Fibroblast of lung (primary cell): ENCODE results near the gene TOX2. TPM values are rescaled to one million over a fixed set of nuclear protein-coding genes. Genes with fewer than 3 reads are reported as not detected.

Experiments used
- DNase-seq, 2 donors: peaks; one replicate each; pipeline versions ENCODE4 v3.0.0 to v3.0.0-alpha.2; 2010; ENCODE audit warnings: low read depth in 2 of 2
- H2AFZ ChIP-seq: 2 replicates; pipeline ENCODE4 v1.5.1; 2012; ENCODE audit warnings: low read length, control low read depth, inconsistent platforms
- H3K27ac ChIP-seq: 2 replicates; pipeline ENCODE4 v1.5.1; 2011; ENCODE audit warnings: low read length, control low read depth; ENCODE audit not compliant: insufficient read depth
- H3K27me3 ChIP-seq: 2 replicates; pipeline ENCODE4 v1.5.1; 2011; ENCODE audit warnings: mild to moderate bottlenecking, low read length; ENCODE audit not compliant: control insufficient read depth, insufficient read depth
- H3K36me3 ChIP-seq: 2 replicates; pipeline ENCODE4 v1.5.1; 2011; ENCODE audit warnings: low read length; ENCODE audit not compliant: control insufficient read depth, insufficient read depth
- H3K4me1 ChIP-seq: 2 replicates; pipeline ENCODE4 v1.5.1; 2011; ENCODE audit warnings: low read length; ENCODE audit not compliant: control insufficient read depth, insufficient read depth; ENCODE audit errors: extremely low read depth
- H3K4me2 ChIP-seq: 2 replicates; pipeline ENCODE4 v1.5.1; 2011; ENCODE audit warnings: low read length, control low read depth; ENCODE audit not compliant: insufficient read depth; ENCODE audit errors: extremely low read depth
- H3K4me3 ChIP-seq, 4 experiments: fragments of 200-600 bp in 1 of 4; sonication (generic) in 1 of 4; replicated peaks in 1 of 4; 2 replicates each; pipeline ENCODE4 v1.5.1; 2011 to 2016; ENCODE audit warnings: low read length in 4 of 4, low read depth in 3 of 4, mild to moderate bottlenecking in 3 of 4, control low read depth in 2 of 4, inconsistent platforms in 1 of 4, mixed read lengths in 1 of 4; ENCODE audit not compliant: insufficient read depth in 1 of 4; ENCODE audit errors: control extremely low read depth in 1 of 4
- H3K79me2 ChIP-seq: 2 replicates; pipeline ENCODE4 v1.5.1; 2012; ENCODE audit warnings: mild to moderate bottlenecking, low read length, inconsistent platforms; ENCODE audit not compliant: control insufficient read depth, insufficient read depth
- H3K9ac ChIP-seq: 2 replicates; pipeline ENCODE4 v1.5.1; 2011; ENCODE audit warnings: mild to moderate bottlenecking, low read length, control low read depth; ENCODE audit not compliant: insufficient read depth
- H3K9me3 ChIP-seq: 2 replicates; pipeline ENCODE4 v1.5.1; 2012; ENCODE audit warnings: low read depth, low read length; ENCODE audit not compliant: control insufficient read depth, insufficient read depth
- H4K20me1 ChIP-seq: 2 replicates; pipeline ENCODE4 v1.5.1; 2011; ENCODE audit warnings: low read length; ENCODE audit not compliant: control insufficient read depth, insufficient read depth; ENCODE audit errors: extremely low read depth
- EZH2 ChIP-seq: IDR thresholded peaks from 2 replicates; pipeline ENCODE4 v1.5.1; 2012; ENCODE audit warnings: low read length, control low read depth, mild to moderate bottlenecking; ENCODE audit errors: missing control alignments
- polyA plus RNA-seq, 2 donors: library from polyadenylated mRNA; depleted of rRNA in 1 of 2; stranded (reverse) in 1 of 2; unstranded in 1 of 2; fragments of >200 nt; gene quantifications; 2 replicates each; pipeline ENCODE4 v1.2.1, GENCODE V29; 2011 to 2012; ENCODE audit warnings: missing spikeins in 1 of 2
- total RNA-seq: library from RNA; depleted of rRNA; stranded (reverse); fragments of >200 nt; gene quantifications from 2 replicates; pipeline ENCODE4 v1.2.1, GENCODE V29; 2014
- TF ChIP-seq, protein P1 (sequence below), 2 donors: IDR thresholded peaks in 1 of 2; conservative IDR thresholded peaks in 1 of 2; 1 replicate in 1 of 2; 2 replicates in 1 of 2; pipeline ENCODE4 v1.5.1; 2011 to 2012; ENCODE audit warnings: low read length in 2 of 2, control low read depth in 1 of 2, inconsistent platforms in 1 of 2, low read depth in 1 of 2, mild to moderate bottlenecking in 1 of 2

The TOX2 gene
- total and polyA plus RNA-seq, 2 donors (not counting 1 experiment from before 2014, with no cell fraction given): 5.9 to 9.6 TPM

DNA sequence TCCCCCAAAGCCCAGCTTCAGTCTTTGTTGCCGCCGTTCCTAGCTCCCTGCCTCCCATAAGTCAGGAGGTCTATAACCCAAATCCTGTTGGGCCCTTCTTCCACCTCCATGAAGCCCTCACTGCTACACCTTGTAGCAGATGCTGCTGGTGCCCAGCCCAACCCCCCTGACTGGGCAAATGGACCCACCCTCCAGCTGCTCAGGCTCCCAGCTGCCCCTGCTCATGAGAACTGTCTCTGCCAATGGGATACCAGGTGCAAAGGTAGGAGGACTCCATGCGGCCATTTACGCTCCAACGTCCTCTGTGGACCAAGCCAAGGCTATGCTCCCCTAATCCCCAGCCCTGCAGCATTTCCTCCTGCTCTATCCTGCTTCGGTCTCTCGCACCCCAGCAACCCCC is 200.5 kb downstream of the TOX2 start:
- Histone ChIP-seq H3K4me1 (no peaks in the 10 kb centered on the region), H3K36me3 (no peaks in the 10 kb centered on the region), H4K20me1 (no peaks in the 10 kb centered on the region), H3K4me2 (no peak overlapping the region), H3K9me3 (no peaks in the 10 kb centered on the region), H3K27ac (no peak overlapping the region), H2AFZ (no peak overlapping the region), H3K79me2 (no peaks in the 10 kb centered on the region), H3K27me3 (no peaks in the 10 kb centered on the region), H3K9ac (no peak overlapping the region), H3K4me3 (no peak overlapping the region)
- no peak for DNase-seq
- TF ChIP-seq EZH2: no peak
- TF ChIP-seq, protein P1, sequence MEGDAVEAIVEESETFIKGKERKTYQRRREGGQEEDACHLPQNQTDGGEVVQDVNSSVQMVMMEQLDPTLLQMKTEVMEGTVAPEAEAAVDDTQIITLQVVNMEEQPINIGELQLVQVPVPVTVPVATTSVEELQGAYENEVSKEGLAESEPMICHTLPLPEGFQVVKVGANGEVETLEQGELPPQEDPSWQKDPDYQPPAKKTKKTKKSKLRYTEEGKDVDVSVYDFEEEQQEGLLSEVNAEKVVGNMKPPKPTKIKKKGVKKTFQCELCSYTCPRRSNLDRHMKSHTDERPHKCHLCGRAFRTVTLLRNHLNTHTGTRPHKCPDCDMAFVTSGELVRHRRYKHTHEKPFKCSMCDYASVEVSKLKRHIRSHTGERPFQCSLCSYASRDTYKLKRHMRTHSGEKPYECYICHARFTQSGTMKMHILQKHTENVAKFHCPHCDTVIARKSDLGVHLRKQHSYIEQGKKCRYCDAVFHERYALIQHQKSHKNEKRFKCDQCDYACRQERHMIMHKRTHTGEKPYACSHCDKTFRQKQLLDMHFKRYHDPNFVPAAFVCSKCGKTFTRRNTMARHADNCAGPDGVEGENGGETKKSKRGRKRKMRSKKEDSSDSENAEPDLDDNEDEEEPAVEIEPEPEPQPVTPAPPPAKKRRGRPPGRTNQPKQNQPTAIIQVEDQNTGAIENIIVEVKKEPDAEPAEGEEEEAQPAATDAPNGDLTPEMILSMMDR (conservative IDR thresholded peaks at IDR 0.05 in 1 of 2, IDR thresholded peaks at IDR 0.05 in 1 of 2; ENCODE audit: low read depth in 1 of 2, low read length in 2 of 2): no peak

DNA sequence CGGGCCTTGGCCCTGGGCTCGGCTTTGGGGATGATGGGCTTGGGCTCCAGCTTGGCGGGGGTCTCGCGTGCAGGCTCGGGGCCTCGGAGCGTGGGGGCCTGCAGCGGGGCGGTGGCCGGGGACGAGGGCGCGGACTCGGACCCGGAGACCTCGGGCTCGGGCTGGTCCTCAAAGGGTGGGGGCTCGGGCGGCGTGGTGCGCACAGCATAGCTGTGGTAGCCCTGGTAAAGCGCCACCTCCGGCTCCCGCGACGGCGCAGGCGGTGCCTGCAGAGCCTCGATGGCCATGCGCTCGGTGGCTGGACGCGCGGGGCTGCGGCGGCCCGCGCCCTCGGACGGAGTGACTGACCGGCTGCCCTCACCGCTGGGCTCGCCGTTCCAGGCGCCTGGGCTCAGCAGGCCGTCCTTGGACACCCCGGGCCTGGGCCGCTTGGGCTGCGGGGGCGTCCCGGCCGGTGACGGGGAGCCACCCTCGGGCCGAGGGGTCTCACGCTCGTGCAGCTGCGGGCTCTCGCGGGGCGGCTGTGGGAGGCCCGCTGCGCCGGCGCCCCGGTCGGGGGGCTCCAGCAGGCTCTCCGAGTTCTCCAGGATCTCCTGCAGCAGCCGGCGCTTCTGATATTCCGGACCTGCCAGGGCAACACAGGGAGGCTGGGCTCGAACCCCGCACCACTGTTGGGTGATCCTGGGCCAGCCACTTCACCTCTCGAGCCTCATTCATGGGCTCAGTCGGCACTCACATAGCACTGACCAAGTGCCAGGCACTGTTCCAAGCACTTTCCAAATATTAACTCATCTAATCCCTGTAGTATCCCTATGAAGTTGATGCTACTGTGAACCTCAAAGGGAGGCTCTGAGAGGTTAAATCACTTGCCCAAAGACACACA is 201.4 kb downstream of the TOX2 start:
- H3K9me3 ChIP-seq: no peaks in the 10 kb centered on the region
- H3K79me2 ChIP-seq: no peaks in the 10 kb centered on the region
- no peaks in the 10 kb centered on the region for H3K27me3 ChIP-seq
- H3K9ac ChIP-seq: no peak overlapping the region
- DNase-seq: no peak
- H3K36me3 ChIP-seq: no peaks in the 10 kb centered on the region
- no peak overlapping the region for H2AFZ ChIP-seq
- no peak overlapping the region for H3K4me2 ChIP-seq
- H3K27ac ChIP-seq: no peak overlapping the region
- no peak for TF ChIP-seq EZH2
- TF ChIP-seq, protein P1 (conservative IDR thresholded peaks at IDR 0.05 in 1 of 2, IDR thresholded peaks at IDR 0.05 in 1 of 2; ENCODE audit: low read depth in 1 of 2, low read length in 2 of 2): no peak
- no peak overlapping the region for H3K4me3 ChIP-seq
- H4K20me1 ChIP-seq: no peaks in the 10 kb centered on the region
- H3K4me1 ChIP-seq: no peaks in the 10 kb centered on the region

DNA sequence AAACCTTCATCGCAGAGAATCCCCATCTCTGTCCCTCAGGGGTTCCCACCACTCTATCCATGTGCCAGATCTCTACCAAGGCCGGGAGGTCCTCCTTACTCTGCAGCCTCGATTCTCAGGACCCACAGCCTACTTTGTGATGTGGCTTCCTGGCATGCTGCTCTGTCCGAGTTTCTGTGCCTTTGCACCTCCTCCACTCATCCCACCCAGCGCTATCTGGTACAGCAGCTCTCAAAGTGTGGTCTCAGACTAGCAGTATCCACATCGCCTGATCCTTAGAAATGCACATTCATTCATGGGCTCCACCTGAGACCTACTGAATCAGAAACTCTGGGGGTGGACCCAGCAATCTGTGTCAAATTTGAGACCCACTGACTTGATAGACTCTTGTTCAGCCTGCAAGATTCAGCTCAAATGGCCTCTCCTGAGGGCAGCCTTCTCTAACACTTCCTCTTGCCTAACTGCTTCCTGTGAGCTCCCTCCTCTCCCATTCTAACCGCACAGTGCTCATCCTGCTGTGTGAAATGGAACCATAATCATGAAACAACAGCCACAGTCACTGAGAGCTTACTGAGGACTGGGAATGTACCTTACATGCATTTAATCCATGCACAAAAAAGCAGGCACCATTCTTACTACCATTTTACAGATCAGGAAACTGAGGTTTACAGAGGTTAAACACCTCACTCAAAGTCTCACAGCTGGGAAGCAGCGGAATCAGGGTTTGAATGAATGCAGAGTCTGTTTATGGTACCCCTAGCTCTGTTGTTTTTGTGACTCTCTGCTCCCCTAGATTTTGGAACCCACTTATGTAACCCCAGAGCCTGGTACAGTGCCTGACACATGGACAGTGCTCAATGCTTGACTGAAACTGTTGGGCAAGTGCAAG is 202.9 kb downstream of the TOX2 start:
- TF ChIP-seq, protein P1 (conservative IDR thresholded peaks at IDR 0.05 in 1 of 2, IDR thresholded peaks at IDR 0.05 in 1 of 2; ENCODE audit: low read depth in 1 of 2, low read length in 2 of 2): no peak
- TF ChIP-seq EZH2: no peak
- no peaks in the 10 kb centered on the region for H3K9me3 ChIP-seq
- H3K79me2 ChIP-seq: no peaks in the 10 kb centered on the region
- H2AFZ ChIP-seq: no peak overlapping the region
- no peaks in the 10 kb centered on the region for H4K20me1 ChIP-seq
- peaks cover 2% of the 10 kb centered on the region for H3K27me3 ChIP-seq
- no peak for DNase-seq
- H3K4me3 ChIP-seq: no peak overlapping the region
- H3K4me2 ChIP-seq: no peak overlapping the region
- no peaks in the 10 kb centered on the region for H3K4me1 ChIP-seq
- H3K9ac ChIP-seq: no peak overlapping the region
- no peaks in the 10 kb centered on the region for H3K36me3 ChIP-seq
- no peak overlapping the region for H3K27ac ChIP-seq
